A673 (cell line): ENCODE results near the gene ASPSCR1. TPM values are rescaled to one million over a fixed set of nuclear protein-coding genes. Genes with fewer than 3 reads are reported as not detected.

Experiments
- BruUV-seq: library from RNA; stranded (reverse); fragments of 400-500 nt; replicated peaks from 2 replicates; lab custom pipeline; 2021; lab: Mats Ljungman, UMichigan
- CTCF ChIA-PET: fragments of 300-600 bp; sonication (Branson Sonifier 250); formaldehyde crosslinking; loops from one replicate; lab custom pipeline; 2022; ENCODE audit warnings: antibody characterized with exemption; lab: Charles Lee
- POLR2A ChIA-PET: fragments of 300-600 bp; sonication (Branson Sonifier 250); formaldehyde crosslinking; loops from one replicate; lab custom pipeline; 2022; ENCODE audit warnings: antibody characterized with exemption; ENCODE audit not compliant: low non-redundant PET; lab: Charles Lee
- DNase-seq: peaks from one replicate; pipeline ENCODE4 v3.0.0-alpha.2; 2015; ENCODE audit warnings: low spot score
- H3K27ac ChIP-seq: fragments of 200-600 bp; sonication (generic); 2 replicates; pipeline ENCODE4 v1.5.1; 2016; ENCODE audit warnings: mixed run types, low read depth, mild to moderate bottlenecking, mixed read lengths, antibody characterized with exemption, low read length; ENCODE audit not compliant: poor library complexity, severe bottlenecking
- H3K27me3 ChIP-seq: fragments of 200-600 bp; sonication (generic); replicated peaks from 2 replicates; pipeline ENCODE4 v1.6.1; 2017; ENCODE audit warnings: mixed run types, low read depth, mild to moderate bottlenecking, mixed read lengths, antibody characterized with exemption, low read length; ENCODE audit not compliant: insufficient read depth, poor library complexity
- H3K36me3 ChIP-seq: fragments of 200-600 bp; sonication (generic); 2 replicates; pipeline ENCODE4 v1.6.1; 2016; ENCODE audit warnings: mixed run types, mild to moderate bottlenecking, mixed read lengths, antibody characterized with exemption, low read length; ENCODE audit not compliant: insufficient read depth, poor library complexity, severe bottlenecking
- H3K4me1 ChIP-seq: fragments of 200-600 bp; sonication (generic); 2 replicates; pipeline ENCODE4 v1.6.1; 2017; ENCODE audit warnings: mixed run types, mild to moderate bottlenecking, mixed read lengths, antibody characterized with exemption, low read length; ENCODE audit not compliant: insufficient read depth, poor library complexity, severe bottlenecking
- H3K4me3 ChIP-seq: fragments of 200-600 bp; sonication (generic); 2 replicates; pipeline ENCODE4 v1.5.1; 2016; ENCODE audit warnings: low read depth, mixed run types, mild to moderate bottlenecking, mixed read lengths, low read length; ENCODE audit not compliant: poor library complexity, severe bottlenecking
- H3K9me3 ChIP-seq: fragments of 200-600 bp; sonication (generic); 2 replicates; pipeline ENCODE4 v1.6.1; 2016; ENCODE audit warnings: mixed run types, low read depth, mild to moderate bottlenecking, mixed read lengths, antibody characterized with exemption, low read length; ENCODE audit not compliant: poor library complexity, severe bottlenecking
- EZH2 ChIP-seq: fragments of 200-600 bp; sonication (generic); IDR thresholded peaks from 2 replicates; pipeline ENCODE4 v1.6.1; 2017; ENCODE audit warnings: borderline replicate concordance, low read depth, mild to moderate bottlenecking, mixed read lengths, antibody characterized with exemption, low read length; ENCODE audit not compliant: poor library complexity, severe bottlenecking
- intact Hi-C: fragments of 100-400 bp; cut with micrococcal nuclease; formaldehyde crosslinking; loops from one replicate; pipeline ENCODE4 v1.10.0; 2022; ENCODE audit not compliant: unreplicated experiment
- total RNA-seq: library from RNA; stranded (reverse); gene quantifications from 2 replicates; pipeline ENCODE4 v1.2.3, GENCODE V29; 2021
- TF ChIP-seq, protein P1 (sequence below): fragments of 300-800, 200-600 bp; sonication (generic); conservative IDR thresholded peaks from 2 replicates; pipeline ENCODE4 v1.5.1; 2017; ENCODE audit warnings: low read depth, mild to moderate bottlenecking, antibody characterized with exemption, low read length, moderate library complexity, mixed read lengths

ASPSCR1 gene
- total RNA-seq, 1 experiment from 2014 or later: 46.2 TPM

GRCh38 chr17:82058230-82058854, 80.9 kb downstream of the ASPSCR1 start:
- H3K27ac ChIP-seq: no peak overlapping the region
- ChIA-PET POLR2A (no interaction called here), CTCF (no interaction called here)

DNA sequence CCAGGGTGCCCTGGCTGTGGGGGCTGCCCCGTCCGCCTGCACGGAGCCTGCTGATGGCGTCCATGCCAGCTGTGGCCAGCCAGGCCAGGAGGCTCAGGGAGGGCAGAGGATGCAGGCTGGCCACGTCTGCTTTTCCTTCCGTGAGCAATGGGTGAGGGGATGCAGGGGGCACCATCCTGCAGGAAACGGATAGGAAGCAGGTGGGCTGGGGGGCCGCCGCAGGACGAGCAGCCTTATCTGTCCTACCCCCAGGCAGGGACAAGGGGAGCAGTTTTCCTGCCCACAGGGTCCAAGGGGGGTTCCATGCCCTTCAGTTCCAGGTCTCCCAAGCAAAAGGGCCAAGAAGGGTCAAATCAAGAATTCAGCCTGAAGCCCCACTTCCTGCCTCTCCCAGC, 81.4 kb downstream of the ASPSCR1 start:
- H3K4me1 ChIP-seq: no peaks in the 10 kb centered on the region
- H3K27me3 ChIP-seq: no peaks in the 10 kb centered on the region
- intact Hi-C loops: no loop called here
- TF ChIP-seq, protein P1, sequence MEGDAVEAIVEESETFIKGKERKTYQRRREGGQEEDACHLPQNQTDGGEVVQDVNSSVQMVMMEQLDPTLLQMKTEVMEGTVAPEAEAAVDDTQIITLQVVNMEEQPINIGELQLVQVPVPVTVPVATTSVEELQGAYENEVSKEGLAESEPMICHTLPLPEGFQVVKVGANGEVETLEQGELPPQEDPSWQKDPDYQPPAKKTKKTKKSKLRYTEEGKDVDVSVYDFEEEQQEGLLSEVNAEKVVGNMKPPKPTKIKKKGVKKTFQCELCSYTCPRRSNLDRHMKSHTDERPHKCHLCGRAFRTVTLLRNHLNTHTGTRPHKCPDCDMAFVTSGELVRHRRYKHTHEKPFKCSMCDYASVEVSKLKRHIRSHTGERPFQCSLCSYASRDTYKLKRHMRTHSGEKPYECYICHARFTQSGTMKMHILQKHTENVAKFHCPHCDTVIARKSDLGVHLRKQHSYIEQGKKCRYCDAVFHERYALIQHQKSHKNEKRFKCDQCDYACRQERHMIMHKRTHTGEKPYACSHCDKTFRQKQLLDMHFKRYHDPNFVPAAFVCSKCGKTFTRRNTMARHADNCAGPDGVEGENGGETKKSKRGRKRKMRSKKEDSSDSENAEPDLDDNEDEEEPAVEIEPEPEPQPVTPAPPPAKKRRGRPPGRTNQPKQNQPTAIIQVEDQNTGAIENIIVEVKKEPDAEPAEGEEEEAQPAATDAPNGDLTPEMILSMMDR: no peak
- TF ChIP-seq EZH2: no peak
- H3K27ac ChIP-seq: no peak overlapping the region
- H3K9me3 ChIP-seq: no peaks in the 10 kb centered on the region
- peaks cover 83% of the 10 kb centered on the region for H3K36me3 ChIP-seq
- ChIA-PET POLR2A (no interaction called here), CTCF (no interaction called here)
- BruUV-seq: no TSS peak
- DNase-seq: no peak
- H3K4me3 ChIP-seq: no peak overlapping the region

More at GRCh38 chr17:82058230-82058854, 80.9 kb downstream of the ASPSCR1 start:
- intact Hi-C loops: no loop called here
- TF ChIP-seq, protein P1: no peak
- no peak for TF ChIP-seq EZH2
- Histone ChIP-seq H3K9me3 (no peaks in the 10 kb centered on the region), H3K4me3 (no peak overlapping the region), H3K36me3 (peaks cover 78% of the 10 kb centered on the region), H3K4me1 (no peaks in the 10 kb centered on the region), H3K27me3 (no peaks in the 10 kb centered on the region)
- no TSS peak for BruUV-seq
- DNase-seq: no peak

GRCh38 chr17:82059272-82060000, 82.0 kb downstream of the ASPSCR1 start:
- ChIA-PET CTCF (interaction anchor here (1.6 kb wide), 1 partner anchor 22 kb away, joined by 4 read pairs; the partner anchor contains the start of gene DCXR), POLR2A (no interaction called here)
- Histone ChIP-seq H3K9me3 (no peaks in the 10 kb centered on the region), H3K4me1 (no peaks in the 10 kb centered on the region), H3K27ac (no peak overlapping the region), H3K36me3 (peaks cover 87% of the 10 kb centered on the region), H3K4me3 (no peak overlapping the region), H3K27me3 (no peaks in the 10 kb centered on the region)
- intact Hi-C loops: no loop called here
- TF ChIP-seq, protein P1: no peak
- no peak for TF ChIP-seq EZH2
- DNase-seq: no peak
- no TSS peak for BruUV-seq
